Stomach (tissue), 4 donors: Measurements from ENCODE around the gene ZNF423.

ENCODE experiments used
- POLR2A ChIP-seq, 4 donors: fragments of 450-650 bp; IDR thresholded peaks; one replicate each; pipeline ENCODE4 v1.6.1; 2016; ENCODE audit warnings: antibody characterized with exemption in 4 of 4, control low read depth in 2 of 4, mild to moderate bottlenecking in 1 of 4, moderate library complexity in 1 of 4
- POLR2AphosphoS5 ChIP-seq, 3 donors: sonication (generic); formaldehyde crosslinking; IDR thresholded peaks; one replicate each; pipeline ENCODE4 v1.6.1; 2016; ENCODE audit warnings: antibody characterized with exemption in 3 of 3
- TF ChIP-seq, protein P1 (sequence below), 7 experiments: fragments of 450-650 bp in 4 of 7; fragments of 200-600 bp in 3 of 7; sonication (generic) in 3 of 7; IDR thresholded peaks; one replicate each; pipeline ENCODE4 v1.5.1; 2016 to 2019; ENCODE audit warnings: antibody characterized with exemption in 7 of 7, control low read depth in 2 of 7, mild to moderate bottlenecking in 1 of 7

GRCh38 chr16:49439676-49440075 is 416.2 kb downstream of the ZNF423 start:
- TF ChIP-seq, protein P1, sequence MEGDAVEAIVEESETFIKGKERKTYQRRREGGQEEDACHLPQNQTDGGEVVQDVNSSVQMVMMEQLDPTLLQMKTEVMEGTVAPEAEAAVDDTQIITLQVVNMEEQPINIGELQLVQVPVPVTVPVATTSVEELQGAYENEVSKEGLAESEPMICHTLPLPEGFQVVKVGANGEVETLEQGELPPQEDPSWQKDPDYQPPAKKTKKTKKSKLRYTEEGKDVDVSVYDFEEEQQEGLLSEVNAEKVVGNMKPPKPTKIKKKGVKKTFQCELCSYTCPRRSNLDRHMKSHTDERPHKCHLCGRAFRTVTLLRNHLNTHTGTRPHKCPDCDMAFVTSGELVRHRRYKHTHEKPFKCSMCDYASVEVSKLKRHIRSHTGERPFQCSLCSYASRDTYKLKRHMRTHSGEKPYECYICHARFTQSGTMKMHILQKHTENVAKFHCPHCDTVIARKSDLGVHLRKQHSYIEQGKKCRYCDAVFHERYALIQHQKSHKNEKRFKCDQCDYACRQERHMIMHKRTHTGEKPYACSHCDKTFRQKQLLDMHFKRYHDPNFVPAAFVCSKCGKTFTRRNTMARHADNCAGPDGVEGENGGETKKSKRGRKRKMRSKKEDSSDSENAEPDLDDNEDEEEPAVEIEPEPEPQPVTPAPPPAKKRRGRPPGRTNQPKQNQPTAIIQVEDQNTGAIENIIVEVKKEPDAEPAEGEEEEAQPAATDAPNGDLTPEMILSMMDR (IDR thresholded peaks at IDR 0.05) = no peak
- TF ChIP-seq POLR2A (IDR thresholded peaks at IDR 0.05) (no peak), POLR2AphosphoS5 (IDR thresholded peaks at IDR 0.05) (no peak)
